Right atrium auricular region (tissue), 2 donors: Measurements from ENCODE around the gene IFRD1. TPM values are rescaled to one million over a fixed set of nuclear protein-coding genes. Genes with fewer than 3 reads are reported as not detected.

Experiments
- DNase-seq: peaks from one replicate; pipeline ENCODE4 v3.0.0-alpha.2; 2019; ENCODE audit warnings: low spot score
- H3K27ac ChIP-seq, 2 donors: fragments of 200-600 bp; sonication (generic); 1 replicate in 1 of 2; 2 replicates in 1 of 2; pipeline ENCODE4 v1.5.1; 2016 to 2019
- H3K27me3 ChIP-seq, 2 donors: fragments of 200-600 bp; sonication (generic); one replicate each; pipeline versions ENCODE4 v1.5.1 to v1.6.0; 2017 to 2019
- H3K36me3 ChIP-seq: fragments of 200-600 bp; sonication (generic); one replicate; pipeline ENCODE4 v1.5.1; 2016
- H3K4me1 ChIP-seq, 2 donors: fragments of 200-600 bp; sonication (generic); one replicate each; pipeline versions ENCODE4 v1.5.1 to v1.6.0; 2017 to 2019
- H3K4me3 ChIP-seq, 2 donors: fragments of 200-600 bp; sonication (generic); 1 replicate in 1 of 2; 2 replicates in 1 of 2; pipeline ENCODE4 v1.5.1; 2017 to 2019; ENCODE audit warnings: mild to moderate bottlenecking in 1 of 2, moderate library complexity in 1 of 2
- H3K9me3 ChIP-seq, 2 donors: fragments of 200-600 bp; sonication (generic); one replicate each; pipeline ENCODE4 v1.5.1; 2019
- total RNA-seq, 2 donors: library from RNA; depleted of rRNA; stranded (reverse); fragments of >200 nt; gene quantifications; one replicate each; pipeline ENCODE4 v1.1.0, GENCODE V29; 2016
- TF ChIP-seq, protein P1 (sequence below), 2 donors: fragments of 200-600 bp; sonication (generic); IDR thresholded peaks; one replicate each; pipeline ENCODE4 v1.5.1; 2019; ENCODE audit warnings: antibody characterized with exemption in 2 of 2

IFRD1 gene
- total RNA-seq, 2 donors from 2014 or later = 11.2 to 25.5 TPM

DNA sequence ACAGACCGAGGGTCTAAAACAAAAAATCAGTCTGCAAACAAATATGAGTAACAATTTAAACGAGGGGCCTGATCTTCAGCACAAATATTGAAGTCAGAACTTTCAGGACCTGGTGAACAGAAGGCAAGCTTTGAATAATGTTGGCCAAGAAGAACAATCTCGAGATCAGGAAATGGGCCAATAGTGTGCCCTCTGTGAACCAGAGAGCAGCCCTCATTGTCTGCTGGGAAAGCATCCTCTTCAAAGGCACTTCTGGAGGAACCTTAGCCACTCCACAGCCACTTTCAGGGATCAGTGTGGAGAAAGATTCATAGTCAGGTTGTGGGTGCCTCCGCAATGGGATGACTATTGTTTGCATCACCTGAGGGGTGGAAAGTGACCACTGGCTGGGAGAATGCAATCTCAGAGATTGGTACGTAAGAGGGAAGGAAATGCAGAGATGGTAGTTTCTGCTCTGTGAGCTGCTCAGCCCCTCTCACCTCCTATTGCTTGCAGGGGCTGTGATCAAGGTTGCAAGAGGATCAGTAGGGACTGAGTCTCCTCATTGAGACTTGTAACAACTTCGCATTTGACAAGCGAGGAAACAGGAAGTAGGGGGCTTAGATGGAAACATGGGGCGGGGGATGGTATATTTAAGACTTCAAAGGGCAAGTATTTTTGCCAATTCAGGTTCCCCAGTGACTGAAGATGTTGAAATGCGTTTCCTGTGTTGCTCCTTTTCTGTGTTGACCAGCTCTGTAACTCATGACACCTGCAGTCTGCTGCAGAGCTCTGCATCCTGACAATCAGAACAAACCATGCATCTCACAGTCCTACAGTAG is 28.4 kb upstream of the IFRD1 start:
- TF ChIP-seq, protein P1, sequence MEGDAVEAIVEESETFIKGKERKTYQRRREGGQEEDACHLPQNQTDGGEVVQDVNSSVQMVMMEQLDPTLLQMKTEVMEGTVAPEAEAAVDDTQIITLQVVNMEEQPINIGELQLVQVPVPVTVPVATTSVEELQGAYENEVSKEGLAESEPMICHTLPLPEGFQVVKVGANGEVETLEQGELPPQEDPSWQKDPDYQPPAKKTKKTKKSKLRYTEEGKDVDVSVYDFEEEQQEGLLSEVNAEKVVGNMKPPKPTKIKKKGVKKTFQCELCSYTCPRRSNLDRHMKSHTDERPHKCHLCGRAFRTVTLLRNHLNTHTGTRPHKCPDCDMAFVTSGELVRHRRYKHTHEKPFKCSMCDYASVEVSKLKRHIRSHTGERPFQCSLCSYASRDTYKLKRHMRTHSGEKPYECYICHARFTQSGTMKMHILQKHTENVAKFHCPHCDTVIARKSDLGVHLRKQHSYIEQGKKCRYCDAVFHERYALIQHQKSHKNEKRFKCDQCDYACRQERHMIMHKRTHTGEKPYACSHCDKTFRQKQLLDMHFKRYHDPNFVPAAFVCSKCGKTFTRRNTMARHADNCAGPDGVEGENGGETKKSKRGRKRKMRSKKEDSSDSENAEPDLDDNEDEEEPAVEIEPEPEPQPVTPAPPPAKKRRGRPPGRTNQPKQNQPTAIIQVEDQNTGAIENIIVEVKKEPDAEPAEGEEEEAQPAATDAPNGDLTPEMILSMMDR (IDR thresholded peaks at IDR 0.05) = no peak

DNA sequence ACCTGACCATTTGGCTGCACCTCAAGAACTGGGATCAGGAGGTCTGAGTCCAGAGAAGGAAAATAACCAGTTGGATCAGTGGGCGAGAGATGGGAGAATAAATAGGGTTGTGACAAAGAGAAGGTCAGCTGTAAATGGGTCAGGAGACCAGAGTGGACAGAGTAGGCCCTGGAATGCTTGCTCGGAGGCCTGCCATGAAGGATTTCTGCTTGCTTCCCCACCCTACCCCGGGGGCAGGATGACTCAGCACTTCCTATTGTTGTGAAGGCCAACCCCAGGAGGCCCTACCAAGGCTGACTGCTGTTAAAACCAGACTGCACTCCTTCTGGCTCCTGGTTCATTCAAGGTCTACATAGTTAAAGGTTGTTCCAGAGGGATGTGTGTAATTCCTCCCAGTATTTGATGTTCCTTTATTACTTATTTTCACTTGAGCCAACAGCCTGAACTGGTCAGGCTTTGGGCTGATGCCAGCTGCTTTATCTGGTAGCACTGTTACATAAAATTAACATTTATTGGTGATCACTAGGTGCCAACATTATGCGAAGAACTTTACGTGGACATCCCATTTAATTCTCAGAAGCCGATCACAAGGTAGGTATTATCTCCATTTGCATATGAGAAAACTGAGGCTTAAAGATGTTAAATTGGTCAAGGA is 27.3 kb upstream of the IFRD1 start:
- peaks cover 0 to 13% of the 10 kb centered on the region in 2 donors for H3K4me1 ChIP-seq
- peak; percentile 82 for DNase-seq
- no peaks in the 10 kb centered on the region for H3K36me3 ChIP-seq
- no peaks in the 10 kb centered on the region for H3K27me3 ChIP-seq
- H3K27ac ChIP-seq = peak overlapping the region in 1 of 2 donors; percentile 48
- no peaks in the 10 kb centered on the region for H3K9me3 ChIP-seq
- TF ChIP-seq, protein P1 (IDR thresholded peaks at IDR 0.05) = no peak
- no peak overlapping the region for H3K4me3 ChIP-seq

More for the DNA sequence above, 28.4 kb upstream of the IFRD1 start:
- no peak overlapping the region for H3K4me3 ChIP-seq
- H3K27me3 ChIP-seq = no peaks in the 10 kb centered on the region
- DNase-seq = no peak
- no peaks in the 10 kb centered on the region for H3K9me3 ChIP-seq
- H3K27ac ChIP-seq = no peak overlapping the region
- H3K4me1 ChIP-seq = peaks cover 0 to 13% of the 10 kb centered on the region in 2 donors
- no peaks in the 10 kb centered on the region for H3K36me3 ChIP-seq

DNA sequence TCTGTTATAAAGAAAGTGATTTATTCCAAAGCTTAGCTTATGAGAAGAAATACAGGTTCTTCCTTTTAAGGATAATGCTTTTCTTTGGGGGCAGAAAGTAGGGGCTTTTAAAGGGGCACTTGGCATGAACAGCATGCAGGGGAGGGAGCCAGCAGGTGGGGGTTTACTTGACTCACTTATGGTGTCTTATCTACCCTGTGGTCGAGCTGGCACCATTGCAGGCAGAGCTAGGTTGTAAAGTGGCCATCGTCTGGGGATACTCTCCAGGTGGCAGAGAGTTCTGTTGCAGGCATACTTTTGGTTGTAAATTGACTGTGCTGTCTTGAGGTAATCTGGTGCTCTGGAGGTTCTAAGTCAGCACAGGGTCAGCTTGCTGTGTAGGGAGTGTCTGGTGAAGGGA is 26.3 kb upstream of the IFRD1 start:
- H3K36me3 ChIP-seq = no peaks in the 10 kb centered on the region

DNA sequence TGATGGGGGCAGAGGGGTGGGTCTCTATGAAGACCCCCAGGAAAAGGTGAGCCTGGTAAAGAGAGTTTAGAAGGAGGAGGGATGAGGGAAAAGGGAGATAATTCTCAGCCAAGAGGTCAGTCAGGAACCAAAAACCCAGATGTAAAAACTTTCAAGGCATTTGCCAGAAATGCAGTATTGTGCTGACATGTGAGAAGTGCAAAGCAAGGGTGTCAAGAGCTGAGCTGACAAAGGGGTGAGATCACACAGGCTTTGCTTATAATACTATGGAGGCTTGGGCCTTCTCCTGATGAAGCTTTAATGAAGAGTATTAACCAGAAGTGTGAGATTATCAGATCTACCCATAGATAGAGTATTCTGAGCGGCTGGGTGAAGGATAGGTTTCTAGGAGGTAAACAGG is 22.3 kb upstream of the IFRD1 start:
- peaks cover 0 to 6% of the 10 kb centered on the region in 2 donors for H3K4me1 ChIP-seq
- no peak overlapping the region for H3K27ac ChIP-seq
- H3K36me3 ChIP-seq = no peaks in the 10 kb centered on the region
- no peak for DNase-seq
- no peaks in the 10 kb centered on the region for H3K27me3 ChIP-seq
- no peaks in the 10 kb centered on the region for H3K9me3 ChIP-seq
- H3K4me3 ChIP-seq = no peak overlapping the region
- TF ChIP-seq, protein P1 (IDR thresholded peaks at IDR 0.05) = no peak

More for the DNA sequence above, 26.3 kb upstream of the IFRD1 start:
- no peak for DNase-seq
- H3K27me3 ChIP-seq = no peaks in the 10 kb centered on the region
- TF ChIP-seq, protein P1 (IDR thresholded peaks at IDR 0.05) = no peak
- H3K27ac ChIP-seq = no peak overlapping the region
- peaks cover 0 to 13% of the 10 kb centered on the region in 2 donors for H3K4me1 ChIP-seq
- no peaks in the 10 kb centered on the region for H3K9me3 ChIP-seq
- H3K4me3 ChIP-seq = no peak overlapping the region

DNA sequence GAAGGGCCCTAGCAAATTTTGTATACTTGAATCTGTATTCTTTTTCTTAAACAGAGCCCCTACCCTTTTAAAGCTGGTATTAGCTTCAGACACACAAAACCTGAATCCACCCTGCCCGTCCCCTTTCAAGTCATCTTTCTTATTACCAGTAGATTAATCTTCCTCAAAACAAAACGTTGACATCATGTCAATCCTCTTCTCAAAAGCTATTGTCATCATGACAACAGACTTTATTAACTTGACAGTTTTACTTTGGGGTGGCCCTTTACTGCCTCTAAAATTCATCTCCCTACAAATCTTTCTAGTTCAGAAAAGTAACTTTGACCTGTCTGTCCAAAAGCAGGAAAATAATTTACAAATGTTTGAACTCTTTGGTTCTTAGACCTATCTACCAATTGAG is 21.5 kb upstream of the IFRD1 start:
- no peak overlapping the region for H3K27ac ChIP-seq
- no peaks in the 10 kb centered on the region for H3K27me3 ChIP-seq
- H3K36me3 ChIP-seq = no peaks in the 10 kb centered on the region
- H3K4me1 ChIP-seq = no peaks in the 10 kb centered on the region
- TF ChIP-seq, protein P1 (IDR thresholded peaks at IDR 0.05) = no peak
- no peaks in the 10 kb centered on the region for H3K9me3 ChIP-seq
- DNase-seq = no peak
- no peak overlapping the region for H3K4me3 ChIP-seq
